HG03097 (cell line): ENCODE measurements around the gene TMEM19.
"Not testable (repeated sequence)": the region's sequence is repeated elsewhere in the genome, so short reads cannot be mapped to it uniquely, and the experiment has no call there.

Source experiments
- ATAC-seq: cut with Tn5 transposase; IDR thresholded peaks from one replicate; pipeline ENCODE4 v1.9.1; 2021; ENCODE audit not compliant: unreplicated experiment, low FRiP score

TMEM19 gene

DNA sequence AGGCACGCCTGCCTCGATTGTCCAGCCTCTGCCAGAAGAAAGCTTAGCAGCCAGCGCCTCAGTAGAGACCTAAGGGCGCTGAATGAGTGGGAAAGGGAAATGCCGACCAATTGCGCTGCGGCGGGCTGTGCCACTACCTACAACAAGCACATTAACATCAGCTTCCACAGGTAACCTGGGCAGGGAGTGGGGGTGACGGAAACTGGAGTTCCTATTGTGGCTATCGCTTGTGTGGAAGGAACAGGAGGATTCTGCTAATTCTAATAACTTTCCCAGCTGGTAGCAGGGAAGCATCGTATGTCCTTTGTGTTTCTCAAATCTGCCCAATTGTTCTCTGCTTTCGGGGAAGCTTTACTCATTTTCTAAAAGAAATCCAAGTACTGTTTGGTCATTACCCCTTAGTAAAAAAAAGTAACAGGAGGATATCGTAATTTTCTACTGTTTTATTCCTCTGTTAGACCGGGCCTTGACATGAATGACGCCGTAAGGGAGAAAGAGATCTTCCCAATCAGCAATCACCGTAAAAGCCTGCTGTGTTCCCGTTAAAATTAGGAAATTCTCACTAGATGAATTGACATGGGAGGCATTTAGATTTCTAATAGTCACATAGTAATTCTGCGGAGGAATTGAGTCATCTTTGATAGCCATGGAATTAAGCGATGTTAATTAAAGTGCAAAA lies 21.3 kb upstream of the TMEM19 start:
- no peak for ATAC-seq

DNA sequence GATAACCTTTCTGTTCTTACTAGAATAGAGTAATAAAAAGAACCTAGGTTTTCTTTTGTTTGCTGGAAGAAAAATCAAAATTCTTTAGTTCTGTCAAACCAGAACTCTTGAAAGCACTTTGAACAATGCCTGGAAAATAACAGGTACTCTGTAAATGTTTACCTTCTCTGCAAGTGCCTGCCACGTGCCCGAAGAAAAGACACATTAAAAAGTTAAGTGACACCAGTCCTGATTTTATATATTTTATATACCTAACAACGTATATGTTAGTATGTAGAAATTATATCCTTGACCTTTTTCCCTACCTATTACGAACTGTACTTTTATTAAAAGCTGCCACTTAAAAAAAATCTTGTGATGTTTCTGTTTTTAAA lies 20.8 kb upstream of the TMEM19 start:
- ATAC-seq, result no peak

- no peak for ATAC-seq
Observed at GRCh38 chr12:71666259-71666658, 19.6 kb upstream of the TMEM19 start.

GRCh38 chr12:71671311-71671710 lies 14.6 kb upstream of the TMEM19 start:
- ATAC-seq, result no peak

DNA sequence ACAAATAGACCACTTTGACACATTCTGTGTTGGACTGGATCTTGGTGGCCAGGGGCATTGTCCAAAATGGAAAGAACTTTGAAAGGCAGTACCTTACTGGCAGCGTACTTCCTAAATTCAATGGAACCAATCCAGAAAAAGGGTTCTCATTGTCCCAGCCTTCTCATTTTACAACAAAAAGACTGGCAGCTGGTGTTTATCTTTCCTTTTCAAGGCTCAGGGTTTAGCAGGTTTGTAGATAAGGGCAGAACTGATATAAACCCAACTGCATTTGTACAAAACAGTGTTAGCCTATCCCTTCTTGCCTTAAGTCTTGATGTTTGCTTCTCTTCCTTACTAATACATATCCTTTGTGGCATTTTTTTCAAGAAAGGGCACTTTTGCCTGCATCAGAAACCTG lies 14.1 kb upstream of the TMEM19 start:
- ATAC-seq, result no peak

- no peak for ATAC-seq
Observed at GRCh38 chr12:71682466-71682865, 3.4 kb upstream of the TMEM19 start.

DNA sequence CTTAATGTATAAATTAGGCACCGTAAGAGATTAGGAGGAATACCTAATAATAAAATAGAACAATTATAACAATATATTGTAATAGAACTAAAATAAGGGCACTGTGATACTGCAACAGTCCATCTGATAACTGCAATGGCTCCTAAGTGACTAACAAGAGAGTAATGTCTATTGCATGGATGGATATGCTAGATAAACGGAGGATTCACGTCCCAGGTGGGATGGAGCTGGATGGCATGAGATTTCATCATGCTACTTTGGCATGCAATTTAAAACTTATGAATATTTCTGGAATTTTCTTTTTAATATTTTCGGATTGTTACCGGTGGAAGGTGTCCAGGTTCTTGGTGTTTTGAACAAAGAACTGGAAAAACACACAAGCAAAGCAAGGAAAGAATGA lies 2.2 kb upstream of the TMEM19 start:
- no peak for ATAC-seq

GRCh38 chr12:71684081-71684480 lies 1.8 kb upstream of the TMEM19 start:
- no peak for ATAC-seq

DNA sequence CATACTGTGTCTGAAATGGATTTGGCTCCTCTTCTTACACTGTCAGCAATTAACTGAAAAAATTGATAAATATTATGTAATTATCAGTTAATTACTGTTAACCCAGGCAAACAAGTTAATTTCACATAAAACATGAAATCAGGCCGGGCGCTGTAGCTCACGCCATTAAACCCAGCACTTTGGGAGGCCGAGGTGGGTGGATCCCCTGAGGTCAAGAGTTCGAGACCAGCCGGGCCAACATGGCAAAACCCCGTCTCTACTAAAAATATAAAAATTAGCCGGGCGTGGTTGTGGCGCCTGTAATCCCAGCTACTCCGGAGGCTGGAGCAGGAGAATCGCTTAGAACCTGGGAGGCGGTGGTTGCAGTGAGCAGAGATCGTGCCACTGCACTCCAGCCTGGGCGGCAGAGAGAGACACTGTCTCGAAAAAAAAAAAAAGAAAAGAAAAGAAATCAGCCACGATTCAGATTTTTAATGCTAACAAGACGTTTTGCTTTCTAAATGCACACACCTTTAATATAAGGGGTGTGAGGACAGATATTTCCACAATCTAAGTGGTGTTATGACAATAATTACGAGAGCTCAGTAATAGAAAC lies 473 bp upstream of the TMEM19 start:
- ATAC-seq, result no peak

GRCh38 chr12:71686658-71687025 lies 760 bp downstream of the TMEM19 start:
- no peak for ATAC-seq

GRCh38 chr12:71687172-71687571 lies 1.3 kb downstream of the TMEM19 start:
- not testable (repeated sequence) for ATAC-seq

GRCh38 chr12:71688961-71689570 lies 3.2 kb downstream of the TMEM19 start:
- ATAC-seq, result no peak

- no peak for ATAC-seq
Observed at GRCh38 chr12:71691504-71692129, 5.7 kb downstream of the TMEM19 start.

- no peak for ATAC-seq
Observed at GRCh38 chr12:71693126-71693525, 7.2 kb downstream of the TMEM19 start.

DNA sequence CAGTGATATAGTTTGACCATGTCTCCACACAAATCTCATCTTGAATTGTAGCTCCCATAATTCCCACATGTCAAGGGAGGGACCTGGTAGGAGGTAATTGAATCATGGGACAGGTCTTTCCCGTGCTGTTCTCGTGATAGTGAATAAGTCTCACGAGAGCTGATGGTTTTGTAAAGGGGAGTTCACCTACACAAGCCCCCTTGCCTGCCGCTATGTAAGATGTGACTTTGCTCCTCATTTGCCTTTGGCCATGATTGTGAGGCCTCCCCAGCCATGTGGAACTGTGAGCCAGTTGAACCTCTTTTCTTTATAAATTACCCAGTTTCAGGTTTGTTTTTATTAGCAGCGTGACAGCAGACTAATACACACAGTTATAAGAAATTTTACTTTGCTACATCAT lies 7.8 kb downstream of the TMEM19 start:
- not testable (repeated sequence) for ATAC-seq

DNA sequence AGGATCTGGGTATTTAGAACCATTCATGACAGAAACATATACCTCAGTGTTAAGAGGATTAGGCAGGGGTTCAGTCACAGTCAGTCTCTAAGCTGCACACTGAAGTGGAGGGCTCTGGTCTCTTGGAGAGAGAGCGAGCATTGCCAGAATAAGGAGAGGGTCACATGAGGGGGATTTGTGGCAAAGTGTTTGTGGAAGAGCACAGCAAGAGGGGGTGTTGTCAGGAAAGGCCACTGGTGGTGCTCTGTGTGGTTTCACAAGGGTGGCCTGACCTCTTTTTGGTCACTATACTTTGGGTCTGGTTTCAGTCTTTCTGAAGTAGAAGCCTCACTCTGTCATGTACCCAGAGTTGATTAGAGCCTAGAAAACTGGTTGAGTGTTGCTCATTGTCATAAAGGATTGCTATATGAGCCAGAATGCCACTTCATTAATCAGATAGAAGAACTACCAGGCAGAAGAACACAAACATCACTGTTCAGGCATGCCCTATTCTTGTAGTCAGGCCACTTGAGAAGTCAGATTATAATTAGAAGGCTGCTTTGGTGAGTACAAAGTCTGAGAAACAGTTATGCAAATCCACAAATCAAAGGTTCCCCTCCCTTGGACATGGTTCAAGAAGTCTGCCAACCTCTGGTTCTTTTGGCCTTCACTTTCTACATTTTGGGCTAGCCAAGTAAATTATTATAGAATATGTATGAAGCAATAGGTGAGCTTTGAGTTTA lies 8.4 kb downstream of the TMEM19 start:
- ATAC-seq, result peak; percentile 80

GRCh38 chr12:71695782-71696181 lies 9.9 kb downstream of the TMEM19 start:
- ATAC-seq, result no peak

DNA sequence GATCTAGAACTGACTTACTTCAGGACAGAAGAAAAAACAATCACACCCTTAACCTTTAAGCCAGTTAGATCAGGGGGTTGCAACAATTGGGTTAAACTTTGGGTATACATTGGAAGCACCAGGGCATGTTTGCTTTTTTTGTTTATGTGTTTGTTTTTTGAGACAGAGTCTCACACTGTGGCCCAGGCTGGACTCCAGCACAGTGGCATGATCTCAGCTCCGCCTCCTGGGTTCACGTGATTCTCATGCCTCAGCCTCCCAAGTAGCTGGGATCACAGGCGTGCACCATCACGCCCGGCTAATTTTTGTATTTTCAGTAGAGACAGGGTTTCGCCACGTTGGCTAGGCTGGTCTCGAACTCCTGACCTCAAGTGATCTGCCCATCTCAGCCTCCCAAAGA lies 16.3 kb downstream of the TMEM19 start:
- not testable (repeated sequence) for ATAC-seq

- no peak for ATAC-seq
Observed at GRCh38 chr12:71702590-71702989, 16.7 kb downstream of the TMEM19 start.

DNA sequence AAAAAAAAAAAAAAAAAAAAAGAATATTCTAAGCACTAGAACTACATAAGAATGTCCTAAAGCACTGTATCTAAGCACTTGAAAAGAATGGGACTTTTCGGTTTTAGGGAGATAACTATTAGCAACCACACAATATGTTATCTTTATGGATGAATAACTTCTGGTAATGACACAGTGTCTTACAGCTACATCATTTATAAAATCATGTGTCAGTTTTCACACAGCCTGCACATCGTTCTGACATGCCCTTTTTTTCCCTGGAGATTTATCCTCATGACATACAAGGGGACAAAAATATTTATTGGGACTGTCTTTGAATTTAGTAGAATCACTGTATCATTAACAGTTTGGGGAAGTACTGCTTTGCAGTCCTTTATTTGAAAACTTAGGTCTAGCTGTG lies 17.3 kb downstream of the TMEM19 start:
- ATAC-seq, result no peak

- no peak for ATAC-seq
Observed at GRCh38 chr12:71704920-71705319, 19.0 kb downstream of the TMEM19 start.
